GM12878 (cell line): ENCODE measurements around the gene PRF1. TPM values are rescaled to one million over a fixed set of nuclear protein-coding genes. Genes with fewer than 3 reads are reported as not detected.

Experiments
- ATAC-seq: fragments of 200-7000 bp; cut with Tn5 transposase; 3 replicates; pipeline ENCODE4 v1.9.1; 2020; ENCODE audit warnings: mild to moderate bottlenecking, moderate library complexity
- BruUV-seq: library from RNA; stranded (reverse); fragments of 400-500 nt; replicated peaks from 2 replicates; lab custom pipeline; 2021; lab: Mats Ljungman, UMichigan
- CTCF ChIA-PET: fragments of 300-600 bp; sonication (Branson Sonifier 250); formaldehyde crosslinking; extraction: SDS; loops from one replicate; lab custom pipeline; 2021; ENCODE audit warnings: inconsistent platforms; lab: Yijun Ruan, JAX
- POLR2A ChIA-PET: fragments of 350-600 bp; formaldehyde crosslinking; extraction: SDS; loops from one replicate; lab custom pipeline; 2021; ENCODE audit warnings: inconsistent platforms; lab: Charles Lee
- RAD21 ChIA-PET: fragments of 300-600 bp; sonication (Branson Sonifier 250); formaldehyde crosslinking; loops from one replicate; lab custom pipeline; 2023; ENCODE audit warnings: antibody characterized with exemption; ENCODE audit not compliant: unreplicated experiment; lab: Charles Lee
- SMC1A ChIA-PET: fragments of 300-600 bp; sonication (Branson Sonifier 250); formaldehyde crosslinking; loops from one replicate; lab custom pipeline; 2023; ENCODE audit not compliant: unreplicated experiment, uncharacterized antibody; lab: Charles Lee
- DNase-seq: peaks from one replicate; pipeline ENCODE4 v3.0.0-alpha.2; 2011; ENCODE audit warnings: low read depth, low spot score
- FAIRE-seq: peaks from 3 replicates; lab custom pipeline; 2011; peaks lifted over from hg19 to GRCh38; lab: Jason Lieb, UNC
- H2AFZ ChIP-seq: 2 replicates; pipeline ENCODE4 v1.6.0; 2011; ENCODE audit warnings: low read depth, low read length, control low read depth; ENCODE audit not compliant: control insufficient read depth
- H3K27ac ChIP-seq: 2 replicates; pipeline ENCODE4 v1.5.1; 2011; ENCODE audit warnings: control low read depth; ENCODE audit not compliant: control insufficient read depth, insufficient read depth
- H3K27me3 ChIP-seq, 2 experiments: replicated peaks in 1 of 2; 2 replicates each; pipeline versions ENCODE4 v1.6.0 to v1.6.1; 2011; ENCODE audit warnings: low read length in 1 of 2; ENCODE audit not compliant: control insufficient read depth in 2 of 2, insufficient read depth in 2 of 2
- H3K36me3 ChIP-seq, 2 experiments: 2 replicates each; pipeline ENCODE4 v1.5.1; 2011; ENCODE audit warnings: low read length in 1 of 2; ENCODE audit not compliant: control insufficient read depth in 2 of 2, insufficient read depth in 2 of 2
- H3K4me1 ChIP-seq: 2 replicates; pipeline ENCODE4 v1.6.1; 2011; ENCODE audit warnings: mild to moderate bottlenecking, low read length, moderate library complexity, mixed read lengths; ENCODE audit not compliant: control insufficient read depth, insufficient read depth
- H3K4me2 ChIP-seq: 2 replicates; pipeline ENCODE4 v1.6.0; 2011; ENCODE audit warnings: control low read depth; ENCODE audit not compliant: control insufficient read depth, insufficient read depth
- H3K4me3 ChIP-seq: fragments of 200-600 bp; sonication (generic); 2 replicates; pipeline ENCODE4 v1.5.1; 2016
- H3K79me2 ChIP-seq: 2 replicates; pipeline ENCODE4 v1.6.0; 2011; ENCODE audit warnings: low read length; ENCODE audit not compliant: control insufficient read depth, insufficient read depth
- H3K9ac ChIP-seq: 2 replicates; pipeline ENCODE4 v1.8.0; 2011; ENCODE audit warnings: low read length, control low read depth, mixed read lengths; ENCODE audit not compliant: control insufficient read depth, insufficient read depth
- H3K9me3 ChIP-seq: replicated peaks from 3 replicates; pipeline ENCODE4 v1.5.1; 2011; ENCODE audit warnings: mild to moderate bottlenecking, low read length; ENCODE audit not compliant: control insufficient read depth, insufficient read depth
- H4K20me1 ChIP-seq: 2 replicates; pipeline ENCODE4 v1.6.0; 2011; ENCODE audit not compliant: control insufficient read depth, insufficient read depth
- DPF2 ChIP-seq: fragments of 450-650 bp; IDR thresholded peaks from 2 replicates; pipeline ENCODE4 v1.6.1; 2017; ENCODE audit warnings: mild to moderate bottlenecking
- ESRRA ChIP-seq: IDR thresholded peaks from 2 replicates; pipeline ENCODE4 v1.6.1; 2012; ENCODE audit warnings: mild to moderate bottlenecking, low read length, improper control_type of control experiment
- GABPA ChIP-seq: IDR thresholded peaks from 2 replicates; pipeline ENCODE4 v1.6.1; 2014; ENCODE audit warnings: antibody characterized with exemption, low read depth, mild to moderate bottlenecking, inconsistent platforms
- HDAC2 ChIP-seq: fragments of 200-600 bp; sonication (generic); IDR thresholded peaks from 2 replicates; pipeline ENCODE4 v1.6.1; 2017
- MEF2A ChIP-seq: IDR thresholded peaks from 2 replicates; pipeline ENCODE4 v1.6.1; 2011; ENCODE audit warnings: low read depth, mild to moderate bottlenecking, low read length, moderate library complexity; ENCODE audit not compliant: insufficient read depth
- MEF2B ChIP-seq: fragments of 450-650 bp; IDR thresholded peaks from 2 replicates; pipeline ENCODE4 v1.6.1; 2018; ENCODE audit warnings: mild to moderate bottlenecking, moderate library complexity; ENCODE audit not compliant: partially characterized antibody, poor library complexity, severe bottlenecking
- SP1 ChIP-seq: IDR thresholded peaks from one replicate; pipeline ENCODE4 v1.6.1; 2011; ENCODE audit warnings: low read depth, low read length
- WGBS: methylation state at CpG from one replicate; pipeline ENCODE4 v1.1.6; 2016; ENCODE audit warnings: low lambda C conversion rate; ENCODE audit not compliant: insufficient replicate concordance, insufficient coverage; ENCODE audit errors: missing lambda C conversion rate; 5-methylcytosine and 5-hydroxymethylcytosine counted together
- in situ Hi-C: fragments of 300-500 bp; cut with MboI; formaldehyde crosslinking; loops from 9 replicates; pipeline ENCODE4 v1.14.3; 2018; ENCODE audit warnings: mixed read lengths
- intact Hi-C: fragments of 100-400 bp; cut with micrococcal nuclease; formaldehyde crosslinking; loops from one replicate; pipeline ENCODE4 v1.14.2; 2022; ENCODE audit not compliant: unreplicated experiment
- polyA plus RNA-seq, 11 experiments: library from polyadenylated mRNA; depleted of rRNA in 4 of 11; unstranded in 6 of 11; stranded (reverse) in 5 of 11; fragments of >200 nt; fragmentation: Nextera tagmentation in 4 of 11; fragmentation: Illumina TruSeq in 1 of 11; extraction: Ambion mirVana in 4 of 11; extraction: Trizol in 1 of 11; gene quantifications; 1 replicate in 1 of 11; 2 replicates in 10 of 11; pipeline versions ENCODE4 v1.2.1 to v1.2.3, GENCODE V29; 2011 to 2016; ENCODE audit warnings: inconsistent platforms in 2 of 11, missing spikeins in 2 of 11, low read depth in 1 of 11
- total RNA-seq, 4 experiments: library from RNA; depleted of rRNA in 3 of 4; stranded (reverse); fragments of >200 nt in 3 of 4; fragmentation: Illumina TruSeq in 1 of 4; extraction: Trizol in 1 of 4; gene quantifications; 2 replicates each; pipeline versions ENCODE4 v1.2.1 to v1.2.3, GENCODE V29; 2013 to 2021
- TF ChIP-seq, protein P1 (sequence below): fragments of 450-650 bp; IDR thresholded peaks from 2 replicates; pipeline ENCODE4 v1.6.1; 2016; ENCODE audit warnings: mild to moderate bottlenecking
- TF ChIP-seq, protein P2 (sequence below): IDR thresholded peaks from 2 replicates; pipeline ENCODE4 v1.6.1; 2011; ENCODE audit warnings: borderline replicate concordance, low read depth, mild to moderate bottlenecking, moderate library complexity, mixed read lengths, low read length; ENCODE audit not compliant: insufficient read depth; ENCODE audit errors: extremely low read length

PRF1 gene
- total and polyA plus RNA-seq, 10 of the 15 experiments (the other 5 are each of a cell fraction or from before 2014, with no cell fraction given), result 0.84 to 15.7 (median 1.3) TPM

DNA sequence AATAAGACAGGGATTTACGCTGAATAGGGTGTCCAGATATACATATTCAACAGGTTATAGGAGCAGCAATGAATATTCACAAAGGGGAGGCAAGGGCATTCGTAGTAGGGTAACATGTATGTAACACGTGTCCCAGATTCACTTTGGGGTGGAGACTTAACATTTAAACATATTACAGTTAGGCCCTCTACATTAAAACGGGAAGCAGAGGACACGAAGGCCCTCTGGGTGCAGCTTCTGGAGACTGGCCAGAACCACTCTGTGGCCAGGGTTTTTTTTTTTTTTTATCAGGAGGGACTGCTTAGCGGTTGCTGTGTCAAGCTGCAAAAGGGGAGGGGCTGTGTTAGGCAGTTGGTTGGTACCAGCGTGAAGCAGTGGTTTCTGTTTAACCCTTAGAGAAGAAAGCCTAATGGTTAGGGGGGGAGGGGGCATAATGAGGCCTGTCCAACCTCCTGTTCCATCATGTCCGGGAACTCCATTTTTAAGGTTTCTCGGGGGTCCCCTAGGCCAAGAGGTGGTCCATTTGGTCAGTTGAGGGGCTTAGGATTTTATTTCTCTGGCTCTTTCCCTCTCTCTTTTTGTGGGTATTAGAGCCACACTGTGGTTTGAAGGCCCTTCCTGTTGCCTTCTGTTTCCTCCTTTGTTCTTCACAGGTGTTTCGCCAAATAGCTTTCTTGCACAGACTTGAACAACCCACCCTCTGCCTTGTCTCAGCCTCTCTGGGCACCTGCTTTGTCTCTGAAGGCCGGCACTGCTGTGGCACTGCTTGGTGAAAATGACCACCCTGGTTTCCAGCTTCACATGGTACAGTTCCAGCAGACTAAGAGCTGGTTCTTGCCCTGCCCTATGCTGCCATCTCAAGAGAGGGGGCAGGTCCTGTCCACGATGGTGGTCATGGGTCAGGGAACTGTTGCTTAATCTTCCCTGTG, 26.4 kb downstream of the PRF1 start (continued):
- TF ChIP-seq MEF2B (peak; percentile 58), DPF2 (peak; percentile 84), GABPA (no peak), HDAC2 (no peak), ESRRA (no peak), MEF2A (no peak)
- TF ChIP-seq, protein P1, sequence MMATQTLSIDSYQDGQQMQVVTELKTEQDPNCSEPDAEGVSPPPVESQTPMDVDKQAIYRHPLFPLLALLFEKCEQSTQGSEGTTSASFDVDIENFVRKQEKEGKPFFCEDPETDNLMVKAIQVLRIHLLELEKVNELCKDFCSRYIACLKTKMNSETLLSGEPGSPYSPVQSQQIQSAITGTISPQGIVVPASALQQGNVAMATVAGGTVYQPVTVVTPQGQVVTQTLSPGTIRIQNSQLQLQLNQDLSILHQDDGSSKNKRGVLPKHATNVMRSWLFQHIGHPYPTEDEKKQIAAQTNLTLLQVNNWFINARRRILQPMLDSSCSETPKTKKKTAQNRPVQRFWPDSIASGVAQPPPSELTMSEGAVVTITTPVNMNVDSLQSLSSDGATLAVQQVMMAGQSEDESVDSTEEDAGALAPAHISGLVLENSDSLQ, result no peak

DNA sequence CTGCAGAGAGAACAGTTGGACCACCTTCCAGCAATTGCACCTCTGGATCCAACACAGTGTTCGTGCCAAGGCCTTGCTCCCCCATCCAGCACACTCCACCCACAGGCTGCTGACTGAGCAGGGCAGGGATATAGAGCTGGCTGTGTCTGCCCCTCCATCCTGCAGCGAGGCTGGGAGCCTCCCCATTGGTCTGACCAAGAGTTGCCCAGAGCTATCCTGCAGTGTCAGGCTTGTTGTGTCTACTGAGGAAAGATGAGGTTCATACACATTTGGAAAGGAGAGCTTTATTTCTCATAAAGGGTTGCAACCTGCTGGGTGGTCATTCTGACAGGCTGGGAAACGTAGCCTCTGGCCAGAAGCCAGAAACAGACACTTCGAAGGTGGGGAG, 27.1 kb downstream of the PRF1 start:
- no peak overlapping the region for H3K4me3 ChIP-seq
- ChIA-PET RAD21 (interaction anchor here (0.7 to 4.9 kb wide), 11 partner anchors 13 to 185 kb away, joined by 3 to 35 read pairs (median 3); partner anchors contain the start of gene PRF1), SMC1A (interaction anchor here (0.6 to 4.1 kb wide), 5 partner anchors 12 to 351 kb away, joined by 3 to 46 read pairs (median 3); no protein-coding TSS in a partner anchor), POLR2A (interaction anchor here (0.6 to 2.3 kb wide), 2 partner anchors 12 to 1241 kb away, joined by 3 to 23 read pairs; no protein-coding TSS in a partner anchor), CTCF (interaction anchor here (0.9 to 1.9 kb wide), 6 partner anchors 13 to 93 kb away, joined by 3 to 11 read pairs (median 4); no protein-coding TSS in a partner anchor)
- no peak for DNase-seq
- no peaks in the 10 kb centered on the region for H3K27me3 ChIP-seq
- no peak for ATAC-seq
- H3K9me3 ChIP-seq, result no peaks in the 10 kb centered on the region
- no peaks in the 10 kb centered on the region for H3K79me2 ChIP-seq
- BruUV-seq, result no TSS peak
- no peak overlapping the region for H3K4me2 ChIP-seq
- in situ Hi-C loops (no loop called here), intact Hi-C loops (loop anchor here (5.0 kb wide), 1 partner anchor 82 kb away; no protein-coding TSS in a partner anchor)
- no peak overlapping the region for H3K9ac ChIP-seq
- H3K36me3 ChIP-seq, result no peaks in the 10 kb centered on the region
- H3K27ac ChIP-seq, result no peak overlapping the region
- H2AFZ ChIP-seq, result no peak overlapping the region
- 54% methylated on average over 4 of the region's 4 CpGs for WGBS
- H3K4me1 ChIP-seq, result peaks cover 41% of the 10 kb centered on the region
- no peak for FAIRE-seq
- TF ChIP-seq, protein P2, sequence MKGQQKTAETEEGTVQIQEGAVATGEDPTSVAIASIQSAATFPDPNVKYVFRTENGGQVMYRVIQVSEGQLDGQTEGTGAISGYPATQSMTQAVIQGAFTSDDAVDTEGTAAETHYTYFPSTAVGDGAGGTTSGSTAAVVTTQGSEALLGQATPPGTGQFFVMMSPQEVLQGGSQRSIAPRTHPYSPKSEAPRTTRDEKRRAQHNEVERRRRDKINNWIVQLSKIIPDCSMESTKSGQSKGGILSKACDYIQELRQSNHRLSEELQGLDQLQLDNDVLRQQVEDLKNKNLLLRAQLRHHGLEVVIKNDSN, result peak; percentile 22
- TF ChIP-seq SP1, result no peak
- no peaks in the 10 kb centered on the region for H4K20me1 ChIP-seq
